ENCODE results near the gene SPP2.

SPP2 gene

DNA sequence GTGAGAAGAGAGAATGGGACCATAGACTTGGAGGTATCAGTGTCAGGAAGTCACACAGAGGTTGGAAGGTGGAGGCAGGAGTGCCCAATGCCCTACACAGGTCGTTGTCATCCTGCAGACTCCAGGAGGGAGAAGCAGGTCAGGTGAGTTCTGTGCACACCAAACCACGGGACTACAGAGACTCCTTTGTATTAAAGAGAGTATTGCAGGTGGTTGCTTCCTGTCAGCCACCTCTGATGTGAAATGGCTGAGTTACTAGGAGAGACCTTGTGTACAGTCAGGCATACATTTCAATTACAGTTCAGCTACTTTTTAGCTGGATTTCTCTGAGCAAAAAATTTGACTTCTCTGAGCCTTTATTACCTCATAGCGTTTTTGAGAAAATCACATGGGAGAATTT is 51.6 kb downstream of the SPP2 start:
- Histone ChIP-seq H3K4me3 (ENCODE audit: insufficient read length, low read depth) (no peak overlapping the region), H3K36me3 (ENCODE audit: insufficient read depth, insufficient read length, low read length) (no peaks in the 10 kb centered on the region), H3K4me1 (ENCODE audit: insufficient read depth, insufficient read length) (no peaks in the 10 kb centered on the region), H3K9ac (ENCODE audit: insufficient read length, low read depth) (no peak overlapping the region), H3K27me3 (ENCODE audit: insufficient read depth, insufficient read length) (no peaks in the 10 kb centered on the region), H3K9me3 (ENCODE audit: insufficient read depth, low read length) (no peaks in the 10 kb centered on the region)
- DNase-seq (ENCODE audit: low read depth, low spot score), result no peak
- TF ChIP-seq SUZ12 (IDR thresholded peaks at IDR 0.05; ENCODE audit: extremely low read depth, insufficient read depth, insufficient read length) (no peak), ZNF274 (IDR thresholded peaks at IDR 0.05; ENCODE audit: low read depth, low read length) (no peak), YY1 (IDR thresholded peaks at IDR 0.05; ENCODE audit: insufficient read depth, insufficient read length) (no peak)

DNA sequence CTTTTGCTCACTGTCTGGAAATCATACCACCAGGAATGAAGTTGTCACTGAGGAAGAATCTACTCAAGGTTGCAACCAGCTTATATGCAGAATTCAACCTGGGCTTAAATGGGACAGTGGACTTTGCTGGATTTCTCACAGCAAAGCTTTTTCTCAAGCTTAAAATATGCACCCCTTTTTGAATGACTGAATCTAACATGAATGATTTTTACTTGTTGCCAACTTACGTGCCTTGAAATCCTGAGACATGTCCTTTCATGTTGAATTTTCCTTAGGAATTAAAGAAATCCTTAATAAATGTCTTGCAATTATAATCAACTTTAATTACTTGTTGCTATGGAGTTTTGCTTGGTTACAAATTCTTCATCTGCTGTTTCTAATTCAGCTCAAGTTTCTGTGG is 57.4 kb downstream of the SPP2 start:
- Histone ChIP-seq H3K9me3 (ENCODE audit: insufficient read depth, low read length) (no peaks in the 10 kb centered on the region), H3K9ac (ENCODE audit: insufficient read length, low read depth) (no peak overlapping the region), H3K36me3 (ENCODE audit: insufficient read depth, insufficient read length, low read length) (no peaks in the 10 kb centered on the region), H3K4me3 (ENCODE audit: insufficient read length, low read depth) (no peak overlapping the region), H3K4me1 (ENCODE audit: insufficient read depth, insufficient read length) (no peaks in the 10 kb centered on the region), H3K27me3 (ENCODE audit: insufficient read depth, insufficient read length) (no peaks in the 10 kb centered on the region)
- no peak for DNase-seq (ENCODE audit: low read depth, low spot score)
- TF ChIP-seq YY1 (IDR thresholded peaks at IDR 0.05; ENCODE audit: insufficient read depth, insufficient read length) (no peak), ZNF274 (IDR thresholded peaks at IDR 0.05; ENCODE audit: low read depth, low read length) (no peak), SUZ12 (IDR thresholded peaks at IDR 0.05; ENCODE audit: extremely low read depth, insufficient read depth, insufficient read length) (no peak)

DNA sequence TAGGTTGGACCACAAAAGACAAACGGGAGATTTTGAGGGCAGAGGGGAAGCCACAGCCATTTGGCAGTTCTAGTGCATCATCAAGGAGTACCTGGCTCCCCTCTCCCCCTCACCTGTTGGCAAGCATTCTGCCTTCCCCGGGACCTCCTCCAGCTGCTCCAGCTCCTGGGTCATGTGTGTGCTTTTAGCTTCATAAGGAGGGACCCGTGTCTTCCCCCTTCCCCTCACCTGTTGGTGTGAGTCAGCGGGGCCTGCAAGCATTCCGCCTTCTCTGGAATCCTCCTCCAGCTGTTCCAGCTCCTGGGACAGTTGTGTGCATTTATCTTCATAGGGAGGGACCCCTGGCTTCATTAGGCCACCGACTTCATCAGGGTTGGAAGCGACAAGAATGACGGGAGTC is 58.8 kb downstream of the SPP2 start:
- Histone ChIP-seq H3K4me3 (ENCODE audit: insufficient read length, low read depth) (no peak overlapping the region), H3K36me3 (ENCODE audit: insufficient read depth, insufficient read length, low read length) (no peaks in the 10 kb centered on the region), H3K27me3 (ENCODE audit: insufficient read depth, insufficient read length) (no peaks in the 10 kb centered on the region), H3K4me1 (ENCODE audit: insufficient read depth, insufficient read length) (no peaks in the 10 kb centered on the region), H3K9me3 (ENCODE audit: insufficient read depth, low read length) (no peaks in the 10 kb centered on the region), H3K9ac (ENCODE audit: insufficient read length, low read depth) (no peak overlapping the region)
- no peak for DNase-seq (ENCODE audit: low read depth, low spot score)
- TF ChIP-seq ZNF274 (IDR thresholded peaks at IDR 0.05; ENCODE audit: low read depth, low read length) (no peak), SUZ12 (IDR thresholded peaks at IDR 0.05; ENCODE audit: extremely low read depth, insufficient read depth, insufficient read length) (no peak), YY1 (IDR thresholded peaks at IDR 0.05; ENCODE audit: insufficient read depth, insufficient read length) (no peak)

DNA sequence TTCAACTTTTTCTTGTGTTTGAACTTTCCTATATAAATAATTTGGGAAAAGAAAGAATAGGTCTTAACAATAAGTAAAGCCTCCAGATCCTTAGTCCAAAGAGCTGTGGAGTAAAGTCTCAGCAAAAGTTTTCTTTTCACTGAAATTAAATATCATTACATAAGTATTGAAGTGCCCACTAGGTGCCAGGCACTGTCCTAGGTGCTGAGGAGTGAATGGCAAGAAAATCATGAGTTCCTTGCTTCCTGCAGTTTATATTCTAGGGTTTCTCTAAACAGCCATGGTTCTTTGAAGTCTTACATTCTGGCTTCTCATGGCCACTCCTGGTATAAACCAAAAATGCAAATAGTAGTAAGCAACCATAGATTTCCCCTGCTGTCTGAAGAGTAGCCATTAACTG is 59.7 kb downstream of the SPP2 start:
- no peak for DNase-seq (ENCODE audit: low read depth, low spot score)
- H3K9me3 ChIP-seq (ENCODE audit: insufficient read depth, low read length), result no peaks in the 10 kb centered on the region
- H3K4me1 ChIP-seq (ENCODE audit: insufficient read depth, insufficient read length), result no peaks in the 10 kb centered on the region
- H3K36me3 ChIP-seq (ENCODE audit: insufficient read depth, insufficient read length, low read length), result no peaks in the 10 kb centered on the region
- no peak overlapping the region for H3K9ac ChIP-seq (ENCODE audit: insufficient read length, low read depth)
- no peak for TF ChIP-seq YY1 (IDR thresholded peaks at IDR 0.05; ENCODE audit: insufficient read depth, insufficient read length)
- no peak for TF ChIP-seq ZNF274 (IDR thresholded peaks at IDR 0.05; ENCODE audit: low read depth, low read length)
- no peak for TF ChIP-seq SUZ12 (IDR thresholded peaks at IDR 0.05; ENCODE audit: extremely low read depth, insufficient read depth, insufficient read length)
- H3K4me3 ChIP-seq (ENCODE audit: insufficient read length, low read depth), result no peak overlapping the region
- H3K27me3 ChIP-seq (ENCODE audit: insufficient read depth, insufficient read length), result no peaks in the 10 kb centered on the region

DNA sequence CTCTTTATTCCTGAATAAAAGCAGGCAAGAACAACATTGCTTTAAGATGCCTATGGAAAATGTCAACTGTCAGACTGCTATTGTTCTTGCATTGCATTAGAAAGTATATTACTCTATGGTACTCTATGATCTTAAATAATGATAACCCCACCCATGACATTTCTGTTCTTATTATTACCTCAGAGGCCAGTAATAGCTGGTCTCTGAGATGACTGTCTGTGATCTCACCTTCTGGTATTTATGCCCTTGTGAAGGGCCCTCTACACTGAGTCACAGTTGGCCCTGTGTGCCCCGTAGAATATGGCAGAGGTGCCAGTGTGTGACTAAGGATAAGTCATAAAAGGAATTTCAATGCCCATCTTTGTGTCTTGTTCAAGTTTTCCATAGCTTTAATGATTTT is 61.0 kb downstream of the SPP2 start:
- no peak for DNase-seq (ENCODE audit: low read depth, low spot score)
- no peaks in the 10 kb centered on the region for H3K36me3 ChIP-seq (ENCODE audit: insufficient read depth, insufficient read length, low read length)
- H3K9me3 ChIP-seq (ENCODE audit: insufficient read depth, low read length), result no peaks in the 10 kb centered on the region
- no peak overlapping the region for H3K9ac ChIP-seq (ENCODE audit: insufficient read length, low read depth)
- no peak overlapping the region for H3K4me3 ChIP-seq (ENCODE audit: insufficient read length, low read depth)
- no peaks in the 10 kb centered on the region for H3K4me1 ChIP-seq (ENCODE audit: insufficient read depth, insufficient read length)
- H3K27me3 ChIP-seq (ENCODE audit: insufficient read depth, insufficient read length), result no peaks in the 10 kb centered on the region
- TF ChIP-seq ZNF274 (IDR thresholded peaks at IDR 0.05; ENCODE audit: low read depth, low read length) (no peak), YY1 (IDR thresholded peaks at IDR 0.05; ENCODE audit: insufficient read depth, insufficient read length) (no peak)

DNA sequence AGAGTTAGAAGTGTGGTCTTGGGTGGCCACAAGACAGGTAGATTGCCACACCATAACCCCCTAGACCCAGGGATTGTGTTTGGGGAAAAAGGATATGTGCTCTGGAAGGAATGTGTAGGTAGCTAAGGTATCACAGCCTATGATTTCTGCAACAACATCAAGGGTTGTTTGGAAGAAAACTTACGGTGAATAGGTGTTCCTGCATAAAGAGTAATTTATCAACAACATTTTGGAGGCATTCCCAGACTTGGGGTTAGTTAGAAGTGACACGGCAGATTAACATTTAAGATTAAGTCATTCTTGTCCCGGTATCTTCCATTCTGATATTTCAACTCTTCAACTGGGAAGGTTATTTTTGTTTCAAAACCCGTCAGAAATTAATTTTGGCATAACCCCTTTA is 65.5 kb downstream of the SPP2 start:
- Histone ChIP-seq H3K36me3 (ENCODE audit: insufficient read depth, insufficient read length, low read length) (no peaks in the 10 kb centered on the region), H3K27me3 (ENCODE audit: insufficient read depth, insufficient read length) (no peaks in the 10 kb centered on the region), H3K9me3 (ENCODE audit: insufficient read depth, low read length) (peaks cover 4% of the 10 kb centered on the region; the same call in 1 of the 2 replicates), H3K4me1 (ENCODE audit: insufficient read depth, insufficient read length) (no peaks in the 10 kb centered on the region), H3K4me3 (ENCODE audit: insufficient read length, low read depth) (no peak overlapping the region), H3K9ac (ENCODE audit: insufficient read length, low read depth) (no peak overlapping the region)
- no peak for DNase-seq (ENCODE audit: low read depth, low spot score)
- no peak for TF ChIP-seq SUZ12 (IDR thresholded peaks at IDR 0.05; ENCODE audit: extremely low read depth, insufficient read depth, insufficient read length)
- no peak for TF ChIP-seq YY1 (IDR thresholded peaks at IDR 0.05; ENCODE audit: insufficient read depth, insufficient read length)
- no peak for TF ChIP-seq ZNF274 (IDR thresholded peaks at IDR 0.05; ENCODE audit: low read depth, low read length)

DNA sequence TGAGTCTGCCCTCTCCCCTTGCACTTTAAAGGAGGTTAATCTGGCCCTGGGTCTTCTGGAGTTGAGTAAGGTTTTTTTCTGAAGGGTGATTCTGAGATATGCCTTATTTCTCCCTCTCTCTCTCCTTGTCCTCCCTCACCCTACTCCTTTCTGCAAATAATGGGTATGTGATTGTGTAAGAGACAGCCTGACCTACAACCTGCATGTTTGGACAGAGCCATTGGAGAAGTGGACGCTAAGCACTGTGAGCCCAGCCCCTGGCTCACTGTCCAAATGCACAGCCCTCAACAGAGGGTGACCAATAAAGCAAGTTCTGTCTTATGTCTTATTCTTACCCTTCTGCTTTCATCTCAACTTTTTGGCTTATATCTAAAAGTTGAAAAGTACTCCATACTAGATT is 71.5 kb downstream of the SPP2 start:
- H3K36me3 ChIP-seq (ENCODE audit: insufficient read depth, insufficient read length, low read length), result no peaks in the 10 kb centered on the region
- no peaks in the 10 kb centered on the region for H3K4me1 ChIP-seq (ENCODE audit: insufficient read depth, insufficient read length)
- H3K9ac ChIP-seq (ENCODE audit: insufficient read length, low read depth), result no peak overlapping the region
- DNase-seq (ENCODE audit: low read depth, low spot score), result no peak
- TF ChIP-seq ZNF274 (IDR thresholded peaks at IDR 0.05; ENCODE audit: low read depth, low read length), result no peak
- no peak for TF ChIP-seq YY1 (IDR thresholded peaks at IDR 0.05; ENCODE audit: insufficient read depth, insufficient read length)
- TF ChIP-seq SUZ12 (IDR thresholded peaks at IDR 0.05; ENCODE audit: extremely low read depth, insufficient read depth, insufficient read length), result no peak
- H3K9me3 ChIP-seq (ENCODE audit: insufficient read depth, low read length), result peaks cover 4% of the 10 kb centered on the region; the same call in 1 of the 2 replicates
- H3K4me3 ChIP-seq (ENCODE audit: insufficient read length, low read depth), result no peak overlapping the region
- no peaks in the 10 kb centered on the region for H3K27me3 ChIP-seq (ENCODE audit: insufficient read depth, insufficient read length)
